H1 (cell line): Measurements from ENCODE around the gene ARHGAP35. TPM values are rescaled to one million over a fixed set of nuclear protein-coding genes. Genes with fewer than 3 reads are reported as not detected.

Experiments used
- CTCF ChIA-PET: fragments of 300-600 bp; sonication (Branson Sonifier 250); formaldehyde crosslinking; loops from one replicate; lab custom pipeline; 2021; ENCODE audit not compliant: partially characterized antibody; lab: Charles Lee
- POLR2A ChIA-PET: fragments of 300-600 bp; sonication (Branson Sonifier 250); formaldehyde crosslinking; loops from one replicate; lab custom pipeline; 2021; ENCODE audit warnings: inconsistent platforms; ENCODE audit not compliant: partially characterized antibody; lab: Charles Lee
- DNase-seq, 2 experiments: peaks; one replicate each; pipeline versions ENCODE4 v3.0.0 to v3.0.0-alpha.2; 2010 to 2022; ENCODE audit warnings: low spot score in 2 of 2, low read depth in 1 of 2, mixed read lengths in 1 of 2
- FAIRE-seq: peaks from 2 replicates; lab custom pipeline; 2011; peaks lifted over from hg19 to GRCh38; lab: Jason Lieb, UNC
- H2AFZ ChIP-seq: 2 replicates; pipeline ENCODE4 v1.8.1; 2012; ENCODE audit warnings: low read length, inconsistent platforms
- H2AK5ac ChIP-seq: 2 replicates; pipeline ENCODE4 v1.6.1; 2013; ENCODE audit warnings: low read depth, low read length
- H2BK120ac ChIP-seq: replicated peaks from 2 replicates; pipeline ENCODE3; 2013; ENCODE audit warnings: low read depth, low read length, inconsistent platforms
- H2BK12ac ChIP-seq: 2 replicates; pipeline ENCODE4 v1.6.1; 2013; ENCODE audit warnings: low read depth, low read length
- H2BK15ac ChIP-seq: 2 replicates; pipeline ENCODE4 v1.6.1; 2013; ENCODE audit warnings: low read length
- H2BK20ac ChIP-seq: 2 replicates; pipeline ENCODE4 v1.6.1; 2013; ENCODE audit warnings: low read length
- H2BK5ac ChIP-seq: 2 replicates; pipeline ENCODE4 v1.6.1; 2013; ENCODE audit warnings: low read depth, low read length
- H3K14ac ChIP-seq: 2 replicates; pipeline ENCODE4 v1.6.1; 2013; ENCODE audit warnings: inconsistent platforms; ENCODE audit not compliant: insufficient read length
- H3K18ac ChIP-seq: 2 replicates; pipeline ENCODE4 v1.6.1; 2013; ENCODE audit warnings: low read length; ENCODE audit errors: extremely low read depth
- H3K23ac ChIP-seq: 2 replicates; pipeline ENCODE4 v1.6.1; 2013; ENCODE audit warnings: inconsistent platforms; ENCODE audit not compliant: insufficient read length
- H3K23me2 ChIP-seq: 2 replicates; pipeline ENCODE4 v1.6.1; 2013; ENCODE audit warnings: low read depth, low read length
- H3K27ac ChIP-seq: 2 replicates; pipeline ENCODE4 v1.6.1; 2011; ENCODE audit warnings: low read depth, low read length, inconsistent platforms
- H3K27me3 ChIP-seq, 4 experiments: replicated peaks in 1 of 4; 1 replicate in 1 of 4; 2 replicates in 3 of 4; pipeline versions ENCODE4 v1.6.1 to v1.8.1; 2011 to 2013; ENCODE audit warnings: low read length in 3 of 4, mild to moderate bottlenecking in 3 of 4, inconsistent platforms in 2 of 4, mixed read lengths in 2 of 4, moderate library complexity in 1 of 4; ENCODE audit not compliant: control insufficient read depth in 3 of 4, insufficient read depth in 3 of 4; ENCODE audit errors: extremely low read depth in 1 of 4
- H3K36me3 ChIP-seq, 4 experiments: 2 replicates each; pipeline versions ENCODE4 v1.6.1 to v1.8.1; 2011 to 2013; ENCODE audit warnings: mild to moderate bottlenecking in 4 of 4, low read length in 3 of 4, moderate library complexity in 2 of 4, control low read depth in 1 of 4, inconsistent platforms in 1 of 4; ENCODE audit not compliant: insufficient read depth in 4 of 4, control insufficient read depth in 2 of 4
- H3K4ac ChIP-seq: replicated peaks from 2 replicates; pipeline ENCODE3; 2013; ENCODE audit warnings: low read length, low read depth, mixed read lengths, inconsistent platforms; ENCODE audit not compliant: insufficient read length
- H3K4me1 ChIP-seq, 4 experiments: replicated peaks in 1 of 4; 1 replicate in 1 of 4; 2 replicates in 3 of 4; pipeline versions ENCODE4 v1.6.1 to v1.8.1; 2011 to 2013; ENCODE audit warnings: low read length in 3 of 4, inconsistent platforms in 2 of 4, mixed read lengths in 1 of 4; ENCODE audit not compliant: insufficient read depth in 4 of 4, control insufficient read depth in 3 of 4
- H3K4me2 ChIP-seq, 2 experiments: 2 replicates each; pipeline versions ENCODE4 v1.6.1 to v1.8.1; 2011 to 2013; ENCODE audit warnings: low read depth in 2 of 2, low read length in 2 of 2, control low read depth in 1 of 2, inconsistent platforms in 1 of 2, mild to moderate bottlenecking in 1 of 2; ENCODE audit not compliant: insufficient read depth in 1 of 2
- H3K4me3 ChIP-seq, 4 experiments: fragments of 200-600, 300-600 bp in 1 of 4; sonication (generic), shearing (Covaris generic), sonication (Bioruptor Twin) in 1 of 4; 2 replicates each; pipeline versions ENCODE4 v1.5.1 to v1.8.1; 2011 to 2016; ENCODE audit warnings: low read length in 4 of 4, low read depth in 3 of 4, control low read depth in 2 of 4, inconsistent platforms in 2 of 4, mild to moderate bottlenecking in 2 of 4, mixed read lengths in 1 of 4, moderate library complexity in 1 of 4; ENCODE audit not compliant: insufficient read depth in 2 of 4; ENCODE audit errors: extremely low read depth in 1 of 4
- H3K56ac ChIP-seq: replicated peaks from 2 replicates; pipeline ENCODE3; 2013; ENCODE audit warnings: low read depth, mild to moderate bottlenecking, mixed read lengths, low read length, inconsistent platforms; ENCODE audit not compliant: insufficient read length
- H3K79me1 ChIP-seq: 2 replicates; pipeline ENCODE4 v1.6.1; 2013; ENCODE audit warnings: low read depth, low read length, control low read depth
- H3K79me2 ChIP-seq, 2 experiments: 2 replicates each; pipeline versions ENCODE4 v1.6.1 to v1.8.1; 2012 to 2013; ENCODE audit warnings: low read length in 2 of 2, mild to moderate bottlenecking in 2 of 2, inconsistent platforms in 1 of 2; ENCODE audit not compliant: insufficient read depth in 2 of 2, control insufficient read depth in 1 of 2
- H3K9ac ChIP-seq, 4 experiments: replicated peaks in 1 of 4; 1 replicate in 1 of 4; 2 replicates in 3 of 4; pipeline versions ENCODE4 v1.6.1 to v1.8.1; 2011 to 2013; ENCODE audit warnings: low read depth in 3 of 4, low read length in 3 of 4, control low read depth in 2 of 4, mild to moderate bottlenecking in 2 of 4, moderate library complexity in 2 of 4, inconsistent platforms in 1 of 4; ENCODE audit errors: extremely low read depth in 1 of 4
- H3K9me3 ChIP-seq, 2 experiments: 2 replicates each; pipeline versions ENCODE4 v1.6.1 to v1.8.1; 2012 to 2013; ENCODE audit warnings: mild to moderate bottlenecking in 2 of 2, moderate library complexity in 2 of 2, control low read depth in 1 of 2, inconsistent platforms in 1 of 2, low read depth in 1 of 2, low read length in 1 of 2, mixed read lengths in 1 of 2; ENCODE audit not compliant: insufficient read depth in 2 of 2
- H4K20me1 ChIP-seq, 2 experiments: replicated peaks in 1 of 2; 2 replicates each; pipeline versions ENCODE3 to v1.8.1; 2011 to 2013; ENCODE audit warnings: inconsistent platforms in 2 of 2, low read length in 2 of 2, mild to moderate bottlenecking in 1 of 2; ENCODE audit not compliant: insufficient read depth in 2 of 2, control insufficient read depth in 1 of 2
- H4K5ac ChIP-seq: 2 replicates; pipeline ENCODE4 v1.6.1; 2013; ENCODE audit warnings: low read length, low read depth, mixed read lengths, inconsistent platforms; ENCODE audit not compliant: insufficient read length
- H4K8ac ChIP-seq: 2 replicates; pipeline ENCODE4 v1.8.0; 2013; ENCODE audit warnings: mild to moderate bottlenecking, moderate library complexity, low read length, inconsistent platforms; ENCODE audit not compliant: insufficient read depth; ENCODE audit errors: extremely low read depth
- H4K91ac ChIP-seq: replicated peaks from 2 replicates; pipeline ENCODE3; 2013; ENCODE audit warnings: low read length, mixed read lengths, inconsistent platforms; ENCODE audit not compliant: insufficient read length
- ATF2 ChIP-seq: IDR thresholded peaks from 2 replicates; pipeline ENCODE4 v1.6.1; 2012; ENCODE audit warnings: low read length, inconsistent platforms
- CBX8 ChIP-seq: fragments of 300-800, 300-1000 bp; sonication (generic); IDR thresholded peaks from 2 replicates; pipeline ENCODE4 v1.7.1; 2016; ENCODE audit warnings: low read depth, low read length, borderline replicate concordance
- CEBPB ChIP-seq: IDR thresholded peaks from 2 replicates; pipeline ENCODE4 v1.6.1; 2012; ENCODE audit warnings: low read depth, low read length
- EGR1 ChIP-seq: IDR thresholded peaks from 2 replicates; pipeline ENCODE4 v1.6.1; 2011; ENCODE audit warnings: low read depth, low read length, borderline replicate concordance
- JUND ChIP-seq: IDR thresholded peaks from 2 replicates; pipeline ENCODE4 v1.6.1; 2011; ENCODE audit warnings: mild to moderate bottlenecking, improper control_type of control experiment, low read length
- MAFK ChIP-seq: IDR thresholded peaks from 2 replicates; pipeline ENCODE4 v1.6.1; 2012; ENCODE audit warnings: low read depth, mild to moderate bottlenecking, improper control_type of control experiment, low read length
- POLR2A ChIP-seq, 2 experiments: IDR thresholded peaks; 1 replicate in 1 of 2; 2 replicates in 1 of 2; pipeline ENCODE4 v1.6.1; 2011; ENCODE audit warnings: low read depth in 2 of 2, low read length in 2 of 2, mild to moderate bottlenecking in 2 of 2; ENCODE audit errors: control extremely low read depth in 1 of 2
- POLR2AphosphoS5 ChIP-seq: IDR thresholded peaks from 2 replicates; pipeline ENCODE4 v1.6.1; 2011; ENCODE audit warnings: low read depth, low read length
- POU5F1 ChIP-seq: IDR thresholded peaks from 2 replicates; pipeline ENCODE4 v1.6.1; 2011; ENCODE audit warnings: low read depth, mild to moderate bottlenecking, low read length, moderate library complexity
- SUZ12 ChIP-seq: fragments of 200-600 bp; sonication (generic); IDR thresholded peaks from 2 replicates; pipeline ENCODE4 v1.6.1; 2012; ENCODE audit warnings: mild to moderate bottlenecking, inconsistent platforms, low read length, moderate library complexity, mixed read lengths
- WGBS, 2 experiments: shearing (Covaris generic) in 1 of 2; methylation state at CpG; one replicate each; pipeline versions ENCODE4 v1.1.6 to v1.1.7; 2013 to 2015; ENCODE audit warnings: low lambda C conversion rate in 2 of 2, mixed read lengths in 2 of 2, inconsistent platforms in 1 of 2, low coverage in 1 of 2, missing lambda C conversion rate in 1 of 2; ENCODE audit not compliant: insufficient replicate concordance in 2 of 2, insufficient coverage in 1 of 2, insufficient read length in 1 of 2; ENCODE audit errors: extremely low coverage in 1 of 2, missing lambda C conversion rate in 1 of 2; 5-methylcytosine and 5-hydroxymethylcytosine counted together
- polyA plus RNA-seq, 7 experiments: library from polyadenylated mRNA; depleted of rRNA in 3 of 7; stranded (reverse) in 5 of 7; unstranded in 2 of 7; fragments of >200 nt in 5 of 7; fragments of 200-250 nt in 2 of 7; gene quantifications; 1 replicate in 5 of 7; 2 replicates in 1 of 7; 4 replicates in 1 of 7; pipeline versions ENCODE4 v1.2.1 to v1.2.3, GENCODE V29; 2011 to 2013; ENCODE audit warnings: missing spikeins in 2 of 7, mixed read lengths in 2 of 7
- total RNA-seq: library from RNA; stranded (reverse); fragmentation: NEBNext Ultra II Directional; extraction: Animal tissue kit (Norgen Biotek cat#: 25700); gene quantifications from 2 replicates; pipeline ENCODE4 v1.2.1, GENCODE V29; 2021

The ARHGAP35 gene
- total and polyA plus RNA-seq, 2 of the 8 experiments (the other 6 are each of a cell fraction or from before 2014, with no cell fraction given) = 29.7 to 64.5 TPM

DNA sequence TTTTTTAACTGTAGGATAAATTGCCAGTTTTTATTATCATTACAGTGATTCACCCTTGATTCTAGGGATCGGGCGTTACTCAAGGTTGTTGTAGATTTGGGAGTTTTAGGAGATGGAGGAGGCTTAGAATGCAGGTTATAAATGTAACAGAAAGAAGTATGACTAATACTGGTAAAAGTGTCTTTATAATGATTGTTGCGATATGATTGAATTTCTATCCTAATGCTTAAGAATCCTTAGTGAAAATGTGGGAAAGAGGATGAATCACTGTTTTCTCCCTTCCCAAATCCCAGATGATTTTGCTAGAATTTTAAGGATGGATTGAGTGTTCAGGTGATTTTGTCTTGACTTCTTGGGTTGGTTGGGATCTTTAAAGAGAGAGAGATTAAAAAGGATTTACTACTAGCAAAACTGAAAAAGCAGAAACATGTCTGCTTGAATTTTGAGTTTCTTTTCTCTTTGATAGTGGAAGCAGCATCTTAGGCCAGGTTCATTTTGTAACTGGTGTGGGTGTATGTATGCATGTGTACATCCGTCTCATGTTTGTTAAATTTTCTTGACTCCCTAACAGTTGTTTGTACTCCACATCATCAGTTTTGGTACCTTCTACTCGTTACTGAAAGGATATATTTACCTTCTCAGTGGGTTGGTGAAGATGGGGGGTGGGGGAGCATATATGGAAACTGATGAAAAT, 25.9 kb downstream of the ARHGAP35 start:
- H2AFZ ChIP-seq = no peak overlapping the region
- H3K36me3 ChIP-seq = no peaks in the 10 kb centered on the region
- H2BK20ac ChIP-seq = no peak overlapping the region
- no peak overlapping the region for H3K4me2 ChIP-seq
- H3K79me1 ChIP-seq = peaks cover 6% of the 10 kb centered on the region; the same call in 1 of the 2 replicates
- no peak overlapping the region for H4K8ac ChIP-seq
- DNase-seq (no peak), FAIRE-seq (no peak)
- WGBS, 2 experiments = 94% methylated on average over 5 of the region's 5 CpGs; no CpG with 5 or more reads in 1 of the 2 experiments
- no peak overlapping the region for H3K9ac ChIP-seq
- H2AK5ac ChIP-seq = no peak overlapping the region
- no peaks in the 10 kb centered on the region for H3K23me2 ChIP-seq
- H3K9me3 ChIP-seq = no peaks in the 10 kb centered on the region
- peaks cover 3 to 76% of the 10 kb centered on the region in 2 experiments; a peak in 3 of 4 replicates for H3K79me2 ChIP-seq
- no peaks in the 10 kb centered on the region for H3K27me3 ChIP-seq
- ChIA-PET POLR2A (no interaction called here), CTCF (interaction anchor here (0.8 to 1.0 kb wide), 2 partner anchors 22 to 104 kb away, joined by 3 read pairs; no protein-coding TSS in a partner anchor)
- no peak overlapping the region for H3K14ac ChIP-seq
- no peak overlapping the region for H3K4ac ChIP-seq
- no peak overlapping the region for H4K91ac ChIP-seq
- no peak overlapping the region for H3K56ac ChIP-seq
- H3K4me3 ChIP-seq = no peak overlapping the region
- no peak overlapping the region for H2BK15ac ChIP-seq
- H3K4me1 ChIP-seq = no peaks in the 10 kb centered on the region; a peak in 1 of 7 replicates
- H2BK120ac ChIP-seq = no peak overlapping the region
- H3K23ac ChIP-seq = no peak overlapping the region
- H4K20me1 ChIP-seq = peaks cover 2 to 9% of the 10 kb centered on the region in 2 experiments
- H2BK12ac ChIP-seq = no peak overlapping the region
- H3K27ac ChIP-seq = no peak overlapping the region
- H2BK5ac ChIP-seq = no peak overlapping the region
- no peak overlapping the region for H4K5ac ChIP-seq
- no peak overlapping the region for H3K18ac ChIP-seq
- no peak for TF ChIP-seq POLR2A (IDR thresholded peaks at IDR 0.05; ENCODE audit: control extremely low read depth in 1 of 2, low read depth in 2 of 2, low read length in 2 of 2)
- TF ChIP-seq CEBPB = no peak
- TF ChIP-seq JUND = no peak
- no peak for TF ChIP-seq ATF2
- TF ChIP-seq MAFK = no peak
- no peak for TF ChIP-seq POLR2AphosphoS5
- no peak for TF ChIP-seq CBX8
- no peak for TF ChIP-seq SUZ12
- no peak for TF ChIP-seq POU5F1
- TF ChIP-seq EGR1 = no peak
